GM21717 (cell line): ENCODE data around the gene SCN4B.

Experiments
- ATAC-seq: cut with Tn5 transposase; IDR thresholded peaks from one replicate; pipeline ENCODE4 v1.9.1; 2021; ENCODE audit warnings: mild to moderate bottlenecking, moderate library complexity; ENCODE audit not compliant: unreplicated experiment

SCN4B gene

DNA sequence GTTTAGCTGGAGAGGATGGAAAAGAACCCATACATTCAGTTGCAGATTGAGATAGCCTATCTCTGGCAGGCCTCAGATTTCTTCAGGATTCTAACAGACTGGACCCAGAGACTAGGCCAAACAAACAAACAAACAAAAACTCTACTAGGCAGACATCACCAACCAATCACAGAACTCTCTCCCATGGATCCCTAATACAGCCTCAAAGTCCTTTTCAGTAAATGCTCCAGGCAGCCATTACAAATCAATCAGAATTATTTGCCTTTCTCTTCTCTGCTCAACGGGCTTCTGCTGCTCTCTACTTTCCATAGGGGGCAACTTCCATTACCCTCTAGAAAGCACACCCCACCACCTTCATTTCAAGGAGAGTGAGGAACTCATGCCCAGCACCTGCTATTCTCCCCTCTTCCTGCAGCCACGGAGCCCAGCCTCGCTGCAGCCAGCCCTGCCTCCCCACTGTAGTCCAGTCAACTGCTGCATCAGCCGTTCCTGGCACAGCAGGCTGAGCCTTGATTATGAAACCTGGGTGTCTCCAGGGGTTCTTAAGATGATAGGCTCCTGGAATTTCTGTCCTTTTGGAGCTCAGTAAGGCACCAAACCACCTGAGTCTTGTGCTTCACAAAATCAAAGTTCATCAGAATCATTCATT lies 46.8 kb downstream of the SCN4B start:
- ATAC-seq: no peak

DNA sequence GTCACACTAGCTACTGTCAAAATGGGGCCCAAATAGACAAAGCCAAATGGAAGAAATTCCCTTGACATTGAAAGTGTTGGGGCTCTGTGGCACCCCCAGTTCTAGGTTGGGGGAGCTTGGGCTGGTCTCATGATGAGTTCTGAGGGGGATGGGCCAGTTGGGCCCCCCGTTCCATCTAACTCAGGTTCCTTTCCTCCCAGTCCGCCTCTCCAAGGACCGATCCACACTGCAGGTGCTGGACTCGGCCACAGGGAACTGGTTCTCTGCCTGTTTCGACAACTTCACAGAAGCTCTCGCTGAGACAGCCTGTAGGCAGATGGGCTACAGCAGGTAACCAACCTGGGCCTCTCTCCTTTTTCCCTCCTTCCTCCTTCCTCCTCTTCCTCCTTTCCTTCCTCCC lies 48.1 kb downstream of the SCN4B start:
- no peak for ATAC-seq

DNA sequence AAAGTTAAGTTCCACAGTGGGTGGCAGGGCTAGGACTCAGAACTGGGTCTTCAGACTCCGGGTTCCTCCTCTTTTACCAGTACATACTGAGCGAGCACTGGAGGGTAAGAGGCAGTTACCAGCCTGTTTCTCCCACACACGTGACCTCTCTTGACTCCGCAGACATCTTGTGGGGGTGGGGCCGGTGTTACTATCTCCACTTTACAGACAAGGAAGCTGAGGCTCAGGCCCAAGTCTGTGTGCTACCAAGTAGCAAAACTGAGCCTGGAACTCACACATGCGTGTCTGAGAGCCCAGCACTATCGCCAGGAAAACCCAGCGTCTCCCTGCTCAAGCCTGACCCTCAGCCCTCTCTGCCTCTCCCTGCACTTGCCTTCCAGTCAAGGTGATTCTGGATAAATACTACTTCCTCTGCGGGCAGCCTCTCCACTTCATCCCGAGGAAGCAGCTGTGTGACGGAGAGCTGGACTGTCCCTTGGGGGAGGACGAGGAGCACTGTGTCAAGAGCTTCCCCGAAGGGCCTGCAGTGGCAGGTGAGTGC lies 49.8 kb downstream of the SCN4B start:
- ATAC-seq: no peak

DNA sequence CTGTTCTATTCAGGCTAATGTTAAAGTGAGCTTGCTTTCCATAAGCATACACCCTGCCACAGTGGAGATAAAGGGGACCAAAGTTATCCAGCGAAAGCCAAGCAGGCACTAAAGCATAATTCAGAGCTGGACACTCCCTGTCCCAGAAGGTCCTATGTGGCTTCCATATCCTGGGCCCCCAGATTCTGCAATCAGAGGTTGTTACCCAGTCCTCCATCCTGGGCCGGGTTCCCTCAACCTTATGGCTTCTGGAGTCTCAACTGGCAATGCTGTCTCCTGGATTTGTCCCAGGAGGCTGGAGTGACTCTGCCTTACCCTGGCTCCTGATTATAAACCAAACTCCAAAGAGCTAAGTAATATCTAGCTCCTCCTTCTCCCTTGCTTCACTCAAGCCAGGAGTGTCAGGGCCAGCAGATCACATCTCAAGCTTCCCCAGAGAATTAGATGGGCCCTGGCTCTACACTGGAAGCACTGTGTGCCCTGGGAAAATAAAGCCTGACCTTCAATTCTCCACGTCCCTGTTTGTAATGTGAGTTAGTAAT lies 51.9 kb downstream of the SCN4B start:
- ATAC-seq: no peak

DNA sequence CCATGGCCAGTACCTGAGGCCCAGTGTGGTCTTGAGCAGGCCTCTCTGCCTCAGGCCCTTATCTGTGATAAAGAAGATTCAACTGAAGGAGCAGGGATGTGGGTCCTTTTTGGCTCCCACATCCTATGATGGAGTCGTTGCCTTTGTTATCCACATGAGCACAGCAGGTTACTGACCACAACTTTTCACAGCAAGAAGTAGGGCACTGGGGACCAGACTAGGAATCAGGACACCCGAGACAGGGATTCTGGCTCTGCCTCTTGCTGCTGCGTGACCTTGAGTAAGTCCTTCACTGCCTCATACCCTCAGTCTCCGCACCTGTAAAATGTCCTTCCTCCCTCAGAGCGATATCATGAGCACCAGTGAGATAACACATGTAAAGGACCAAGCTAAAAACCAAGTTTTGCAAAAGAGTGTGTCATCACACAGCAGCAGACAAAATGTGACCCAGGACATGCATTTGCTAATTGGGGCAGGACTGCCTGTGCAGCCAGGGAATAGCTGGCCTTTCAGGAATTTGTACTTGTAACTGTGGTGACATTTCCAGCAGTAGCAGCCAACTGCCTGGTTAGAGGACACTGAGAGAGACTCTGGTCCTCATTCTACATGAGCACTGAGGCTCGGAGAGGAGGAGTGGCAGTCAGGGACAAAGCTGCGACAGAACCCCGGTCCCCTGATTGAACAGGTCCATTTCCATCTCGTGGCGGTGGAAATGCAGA lies 52.6 kb downstream of the SCN4B start:
- ATAC-seq: no peak

DNA sequence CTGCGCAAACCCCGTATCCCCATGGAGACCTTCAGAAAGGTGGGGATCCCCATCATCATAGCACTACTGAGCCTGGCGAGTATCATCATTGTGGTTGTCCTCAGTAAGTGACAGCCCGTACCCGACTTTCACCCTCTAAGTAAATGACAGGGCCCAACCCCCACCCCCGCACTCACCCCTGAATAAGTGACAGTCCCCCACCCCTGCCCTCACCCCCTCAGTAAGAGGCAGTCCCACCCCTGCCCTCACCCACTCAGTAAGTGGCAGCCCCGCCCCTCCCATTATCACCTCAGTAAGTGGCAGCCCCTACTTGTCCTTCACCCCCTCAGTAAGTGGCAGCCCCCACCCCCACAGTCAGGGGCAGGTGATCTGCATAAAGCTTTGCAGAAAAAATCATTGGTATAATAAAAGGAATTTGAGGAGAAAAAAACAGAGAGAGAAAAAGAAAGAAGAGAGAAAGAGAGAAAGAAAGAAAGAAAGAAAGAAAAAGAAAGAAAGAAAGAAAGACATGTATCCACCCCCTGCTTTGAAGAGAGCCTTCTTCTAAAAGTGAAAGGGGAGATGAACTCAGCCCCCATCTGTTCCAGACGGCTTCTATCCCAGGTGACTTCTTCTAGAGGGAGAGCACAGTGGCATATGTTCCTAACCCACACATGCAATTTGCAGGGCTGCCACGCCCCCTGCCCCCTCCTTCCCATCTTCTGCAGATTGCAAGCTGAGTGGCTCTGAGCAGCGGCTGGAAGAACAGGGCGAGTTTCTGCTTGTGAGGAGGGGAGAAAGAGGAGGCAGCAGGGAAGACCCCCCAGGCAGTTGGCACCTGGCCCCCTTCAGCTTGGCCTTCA lies 53.4 kb downstream of the SCN4B start:
- ATAC-seq: no peak

DNA sequence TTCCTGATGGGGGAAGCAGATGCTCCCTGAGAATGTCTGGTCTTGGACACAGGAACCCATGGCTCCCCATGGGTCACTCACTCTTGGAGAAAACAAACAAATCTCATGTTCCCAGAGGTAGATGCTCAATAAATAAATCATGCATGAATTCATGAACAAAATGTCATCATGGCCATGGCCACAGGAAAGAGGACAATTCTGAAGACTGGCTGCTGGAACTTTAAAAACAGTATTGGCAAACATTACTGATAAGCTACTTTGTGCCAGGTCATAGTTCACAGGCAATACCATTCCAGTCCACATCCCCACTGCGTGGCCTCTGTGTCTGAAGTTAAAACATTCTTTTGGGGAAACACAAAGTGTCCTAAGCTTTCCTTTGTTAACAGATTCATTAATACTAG lies 56.7 kb downstream of the SCN4B start:
- ATAC-seq: no peak

DNA sequence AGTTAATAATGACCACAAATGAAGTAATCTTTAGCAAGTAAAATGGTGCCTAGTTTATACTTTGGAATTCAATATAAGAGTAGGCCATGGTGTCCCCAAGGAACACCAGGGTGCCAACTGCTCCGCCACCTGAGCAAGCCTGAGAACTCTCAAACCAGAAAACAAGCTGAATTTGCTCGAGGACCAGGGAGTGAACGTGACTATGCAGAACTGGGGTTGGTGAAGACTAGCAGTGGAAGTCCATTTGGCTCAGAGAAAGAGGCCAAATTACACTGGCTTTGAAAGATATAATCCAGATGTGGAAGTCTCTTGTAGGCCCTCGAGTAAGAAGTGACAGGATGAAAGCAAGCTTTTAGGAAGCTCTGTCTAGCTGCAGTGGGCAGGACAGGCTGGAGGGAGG lies 57.1 kb downstream of the SCN4B start:
- no peak for ATAC-seq

DNA sequence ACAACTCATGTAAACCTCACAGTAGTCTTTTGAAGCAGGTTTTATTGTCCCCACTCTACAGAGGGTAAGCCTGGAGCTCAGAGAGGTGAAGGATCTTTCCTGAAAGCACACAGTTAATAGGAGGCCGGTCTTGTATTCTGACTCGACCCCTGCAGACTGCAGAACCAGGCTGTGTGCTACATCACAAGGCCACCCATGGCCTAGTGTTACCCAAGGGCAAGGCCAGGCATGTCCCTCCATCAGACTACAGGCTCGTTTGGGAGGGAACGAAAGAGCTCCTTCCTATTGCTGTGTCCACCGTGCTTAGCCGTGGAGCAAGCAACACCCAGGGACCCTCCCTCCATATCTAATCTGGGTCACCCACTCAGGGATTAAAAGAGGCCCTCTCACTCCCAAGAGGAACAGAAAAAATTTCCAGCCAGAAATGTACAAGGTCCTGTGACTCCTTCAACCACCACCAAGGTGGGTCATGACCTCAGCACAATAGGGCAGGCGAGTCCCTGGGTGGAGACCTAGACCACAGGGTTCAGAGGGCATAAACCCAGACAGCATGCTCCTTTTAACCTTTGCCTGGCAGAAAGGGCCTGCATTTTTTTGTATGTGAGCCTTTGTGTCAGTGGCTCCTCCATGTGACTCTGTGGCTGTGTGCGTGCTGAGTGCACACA lies 59.6 kb downstream of the SCN4B start:
- ATAC-seq: no peak

DNA sequence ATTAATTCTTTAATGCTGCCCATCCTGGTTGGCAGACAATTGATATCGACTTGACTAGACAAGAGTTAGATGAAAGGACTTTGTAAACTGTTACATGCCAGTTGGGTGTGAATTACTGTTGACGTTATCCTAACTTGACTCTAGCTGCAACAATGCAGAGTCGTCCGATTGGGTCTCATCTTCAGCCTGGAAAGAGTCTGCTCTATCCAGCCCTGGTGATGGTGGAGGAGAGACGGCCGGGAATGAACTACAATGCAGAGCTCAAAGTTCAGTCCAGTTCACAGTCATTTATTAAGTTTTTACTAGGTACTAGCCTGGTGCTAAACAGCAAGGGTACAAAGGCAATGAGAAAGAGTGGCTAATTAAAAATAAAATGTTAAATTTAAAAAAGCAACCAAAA lies 60.9 kb downstream of the SCN4B start:
- ATAC-seq: no peak

DNA sequence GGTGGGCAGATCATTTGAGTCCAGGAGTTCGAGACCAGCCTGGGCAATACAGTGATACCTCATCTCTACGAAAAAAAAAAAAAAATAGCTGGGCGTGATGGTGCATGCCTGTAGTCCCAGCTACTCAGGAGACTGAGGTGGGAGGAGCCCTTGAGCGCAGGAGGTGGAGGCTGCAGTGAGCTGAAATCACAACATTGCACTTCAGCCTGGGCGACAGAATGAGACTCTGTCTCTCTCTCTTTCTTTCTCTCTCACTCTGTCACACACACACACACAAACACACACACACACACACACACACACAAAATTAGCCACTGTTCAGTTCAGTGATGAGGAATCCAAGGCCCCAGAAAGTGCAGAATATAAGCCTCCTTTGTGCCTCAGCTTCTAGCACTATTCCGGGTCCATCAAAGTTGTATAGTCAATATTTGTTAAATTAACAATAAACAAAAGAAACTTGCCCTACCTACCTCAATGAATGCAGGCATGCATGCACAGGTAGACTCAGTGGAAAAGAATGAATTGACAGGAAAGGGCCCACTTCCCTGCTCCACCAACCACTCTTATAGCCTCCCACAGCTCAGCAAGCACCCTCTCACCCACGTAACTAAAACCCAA lies 62.0 kb downstream of the SCN4B start:
- no peak for ATAC-seq

DNA sequence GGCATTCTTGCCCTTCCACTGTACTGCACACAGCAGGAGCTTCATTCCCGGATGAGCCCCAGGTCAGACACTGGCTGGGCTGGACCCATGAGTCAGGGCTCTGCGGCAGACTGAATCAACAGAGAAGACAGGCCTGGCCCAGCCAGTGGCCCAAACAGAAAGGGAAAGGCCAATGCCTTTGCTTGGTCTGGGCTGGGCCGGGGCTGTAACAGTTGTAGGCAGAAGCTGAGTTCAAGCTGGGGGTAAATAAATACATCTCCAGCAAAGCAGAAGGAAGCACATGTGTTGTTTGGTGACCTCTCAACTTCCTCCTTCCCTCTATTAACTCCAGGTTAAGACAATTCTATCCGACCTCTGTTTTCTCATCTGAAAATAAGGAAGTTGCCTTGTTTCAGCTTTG lies 64.1 kb downstream of the SCN4B start:
- ATAC-seq: no peak

DNA sequence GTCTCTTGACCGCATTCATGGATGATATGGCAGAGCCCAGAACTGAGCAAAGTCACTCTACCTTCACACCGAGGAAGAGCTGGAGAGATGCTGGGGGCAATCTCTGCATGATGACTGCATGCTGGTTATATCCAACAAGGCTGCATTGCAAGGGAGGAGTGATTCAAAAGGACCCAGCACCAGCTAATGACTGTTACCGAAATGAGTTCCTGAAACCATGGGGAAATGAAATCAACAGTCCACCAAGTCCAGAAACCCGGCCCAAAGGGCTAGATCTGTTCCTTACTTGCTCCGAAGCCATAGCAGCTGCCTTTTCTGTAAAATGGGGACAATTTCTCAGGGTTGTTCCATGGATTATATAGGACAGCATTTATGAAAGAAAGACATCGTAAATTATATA lies 64.7 kb downstream of the SCN4B start:
- ATAC-seq: no peak

DNA sequence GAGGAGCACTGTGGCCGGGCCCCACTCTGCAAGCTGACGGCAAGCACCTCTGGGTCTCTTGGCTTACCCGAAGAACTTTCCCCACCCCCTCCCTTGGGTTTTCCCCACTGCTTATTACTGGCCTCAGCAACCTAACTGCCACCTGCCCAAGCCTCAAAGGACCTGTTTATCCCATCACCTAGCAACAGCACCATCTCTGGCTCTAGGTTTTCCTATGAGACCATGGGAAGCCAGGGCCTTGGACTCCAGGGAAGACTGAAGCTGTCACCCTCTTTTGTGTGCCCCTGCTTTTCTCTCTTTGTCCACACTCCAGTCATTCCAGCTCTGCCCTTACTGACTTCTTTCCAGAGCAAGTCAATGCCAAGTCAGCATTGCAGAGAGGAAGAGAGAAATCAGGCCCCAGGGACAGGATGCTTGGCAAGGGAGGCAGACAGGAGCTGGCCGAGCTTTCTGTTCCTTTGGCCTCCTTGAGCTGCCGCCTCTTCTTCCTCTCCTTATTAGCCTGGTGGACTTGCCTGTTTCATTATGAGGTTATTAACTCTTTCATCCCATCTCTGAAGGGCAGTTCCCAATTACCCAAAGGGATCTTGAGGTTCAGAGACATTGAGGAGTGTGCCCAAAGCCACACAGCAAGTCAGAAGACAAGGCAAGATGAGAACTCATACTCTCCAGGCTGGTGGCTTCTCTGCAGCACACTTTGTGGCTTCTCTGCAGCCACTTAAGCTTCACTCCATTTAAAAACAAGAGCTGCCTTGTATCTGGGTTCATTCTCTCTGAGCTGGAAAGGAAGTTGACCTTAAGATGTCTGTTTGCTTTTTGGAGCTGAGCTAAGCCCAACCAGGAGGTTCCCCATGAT lies 65.5 kb downstream of the SCN4B start, which contains the start of gene SMIM35:
SMIM35 (minus strand) TSS at position 51 of the 856 bp plus-strand sequence. CDS start 206 bp downstream, outside the sequence.
- no peak for ATAC-seq

DNA sequence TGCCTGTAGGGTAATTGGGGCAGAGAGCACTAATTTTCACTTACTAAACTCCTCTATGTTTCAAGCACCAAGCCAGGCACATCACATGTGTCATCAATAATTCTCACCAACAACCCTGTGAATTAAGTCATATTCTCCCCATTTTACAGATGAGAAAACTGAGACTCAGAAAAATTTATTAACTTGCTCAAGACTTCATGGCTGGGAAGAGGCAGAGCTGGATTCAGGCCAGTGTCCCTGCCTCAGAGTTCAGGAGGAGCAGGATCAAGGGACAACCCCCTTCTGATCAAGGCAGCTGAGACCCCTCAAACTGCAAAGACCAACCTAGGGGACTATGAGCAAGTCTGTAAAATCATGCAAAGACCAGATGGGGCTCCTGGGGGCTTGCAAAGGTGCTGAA lies 68.0 kb downstream of the SCN4B start:
- ATAC-seq: no peak

DNA sequence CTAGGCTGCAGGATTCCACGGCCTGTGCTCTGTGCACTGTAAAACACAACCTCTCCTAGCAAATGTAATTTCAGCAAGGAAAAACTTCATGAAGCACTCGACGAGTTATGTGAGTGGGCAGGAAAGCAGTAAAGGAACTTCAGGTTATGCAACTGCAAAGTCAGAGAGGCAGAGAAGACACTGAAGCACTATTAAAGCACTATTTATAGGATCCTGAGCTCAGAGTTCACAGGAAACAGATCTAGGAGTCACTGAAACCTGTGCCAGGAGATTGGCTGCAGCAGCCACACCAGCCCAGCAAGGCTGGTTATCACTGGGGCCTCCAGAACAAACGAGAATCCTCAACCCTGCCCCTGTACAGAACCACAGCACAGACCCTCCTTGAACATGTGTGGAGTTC lies 68.4 kb downstream of the SCN4B start:
- no peak for ATAC-seq
